CD4-positive, alpha-beta memory T cell (primary cell): Measurements from ENCODE around the gene PPFIBP2. TPM values are rescaled to one million over a fixed set of nuclear protein-coding genes. Genes with fewer than 3 reads are reported as not detected.

Source experiments
- CTCF ChIA-PET: fragments of 350-600 bp; sonication (Branson Sonifier 250); formaldehyde crosslinking; loops from one replicate; lab custom pipeline; 2021; ENCODE audit warnings: inconsistent platforms; ENCODE audit not compliant: partially characterized antibody; lab: Charles Lee
- POLR2A ChIA-PET: fragments of 350-600 bp; sonication (Branson Sonifier 250); formaldehyde crosslinking; loops from one replicate; lab custom pipeline; 2021; ENCODE audit not compliant: partially characterized antibody; lab: Charles Lee
- DNase-seq, 5 donors: peaks; one replicate each; pipeline versions ENCODE4 v3.0.0 to v3.0.0-alpha.2; 2020 to 2022; ENCODE audit warnings: mixed read lengths in 1 of 5
- H3K27ac ChIP-seq: one replicate; pipeline ENCODE4 v1.7.0; 2013; ENCODE audit warnings: low read depth, low read length
- H3K27me3 ChIP-seq: 2 replicates; pipeline ENCODE4 v1.7.0; 2013; ENCODE audit warnings: mild to moderate bottlenecking, low read length, moderate library complexity; ENCODE audit not compliant: insufficient read depth
- H3K36me3 ChIP-seq: 2 replicates; pipeline ENCODE4 v1.7.0; 2013; ENCODE audit warnings: mild to moderate bottlenecking, low read length, moderate library complexity; ENCODE audit not compliant: insufficient read depth
- H3K4me1 ChIP-seq: 2 replicates; pipeline ENCODE4 v1.7.0; 2013; ENCODE audit warnings: mild to moderate bottlenecking, low read length, moderate library complexity; ENCODE audit not compliant: insufficient read depth
- H3K4me3 ChIP-seq, 2 donors: one replicate each; pipeline ENCODE4 v1.7.0; 2013; ENCODE audit warnings: low read length in 2 of 2, mild to moderate bottlenecking in 1 of 2
- H3K9me3 ChIP-seq, 2 donors: one replicate each; pipeline ENCODE4 v1.7.0; 2013; ENCODE audit warnings: low read length in 2 of 2, control low read depth in 1 of 2; ENCODE audit not compliant: control insufficient read depth in 1 of 2
- H3K27ac Mint-ChIP-seq, 7 donors: one replicate each; pipeline ENCODE4 v1.8.0; 2020 to 2021; ENCODE audit warnings: mixed read lengths in 7 of 7, mild to moderate bottlenecking in 6 of 7, inconsistent platforms in 3 of 7, moderate library complexity in 3 of 7
- H3K27me3 Mint-ChIP-seq, 2 donors: one replicate each; pipeline ENCODE4 v1.8.0; 2020 to 2021; ENCODE audit warnings: mixed read lengths in 2 of 2
- H3K36me3 Mint-ChIP-seq, 2 donors: one replicate each; pipeline ENCODE4 v1.8.0; 2020 to 2021; ENCODE audit warnings: mixed read lengths in 2 of 2, inconsistent platforms in 1 of 2, mild to moderate bottlenecking in 1 of 2
- H3K4me1 Mint-ChIP-seq, 4 donors: one replicate each; pipeline ENCODE4 v1.8.0; 2020 to 2021; ENCODE audit warnings: mixed read lengths in 4 of 4, mild to moderate bottlenecking in 1 of 4
- H3K4me3 Mint-ChIP-seq, 8 donors: one replicate each; pipeline ENCODE4 v1.8.0; 2020 to 2021; ENCODE audit warnings: mixed read lengths in 8 of 8, mild to moderate bottlenecking in 7 of 8, moderate library complexity in 6 of 8, inconsistent platforms in 3 of 8
- H3K9me3 Mint-ChIP-seq, 8 donors: one replicate each; pipeline ENCODE4 v1.8.0; 2020 to 2021; ENCODE audit warnings: mixed read lengths in 8 of 8, mild to moderate bottlenecking in 5 of 8, inconsistent platforms in 3 of 8, moderate library complexity in 1 of 8
- intact Hi-C: fragments of 100-400 bp; cut with micrococcal nuclease; formaldehyde crosslinking; loops from one replicate; pipeline ENCODE4 v1.15.1; 2023
- polyA plus RNA-seq, 2 donors: library from polyadenylated mRNA; unstranded; fragments of 300-500 nt; fragmentation: Illumina TruSeq; gene quantifications; one replicate each; pipeline ENCODE4 v1.2.3, GENCODE V29; 2021
- total RNA-seq, 2 experiments: library from RNA; stranded (reverse); gene quantifications; one replicate each; pipeline ENCODE4 v1.2.3, GENCODE V29; 2021

The PPFIBP2 gene
- total and polyA plus RNA-seq, 4 experiments from 2014 or later, result 4.0 to 22.0 (median 19.0) TPM

- H3K4me3 ChIP-seq, result no peak overlapping the region
- ChIA-PET POLR2A (no interaction called here), CTCF (interaction anchor here (0.9 to 1.2 kb wide), 2 partner anchors 9 to 18 kb away, joined by 3 to 6 read pairs; partner anchors contain the start of gene PPFIBP2)
- no peaks in the 10 kb centered on the region for H3K36me3 ChIP-seq
- peaks cover 51% of the 10 kb centered on the region for H3K4me1 ChIP-seq
- intact Hi-C loops, result no loop called here
- no peaks in the 10 kb centered on the region for H3K27me3 ChIP-seq
- H3K36me3 Mint-ChIP-seq, result no peaks in the 10 kb centered on the region
- no peak for DNase-seq
- H3K27ac ChIP-seq, result no peak overlapping the region
- H3K27me3 Mint-ChIP-seq, result no peaks in the 10 kb centered on the region
- no peak overlapping the region for H3K4me3 Mint-ChIP-seq
- peak overlapping the region in 3 of 7 donors; percentile 10 to 78 (median 62) for H3K27ac Mint-ChIP-seq
- no peaks in the 10 kb centered on the region for H3K9me3 ChIP-seq
- peaks cover 28 to 94% (median 46%) of the 10 kb centered on the region in 4 donors for H3K4me1 Mint-ChIP-seq
- no peaks in the 10 kb centered on the region for H3K9me3 Mint-ChIP-seq
Observed at GRCh38 chr11:7531011-7531410, 17.2 kb downstream of the PPFIBP2 start.

GRCh38 chr11:7532405-7533145 lies 18.8 kb downstream of the PPFIBP2 start:
- Histone ChIP-seq H3K4me1 (peaks cover 50% of the 10 kb centered on the region), H3K27me3 (no peaks in the 10 kb centered on the region), H3K9me3 (no peaks in the 10 kb centered on the region), H3K27ac (no peak overlapping the region), H3K4me3 (no peak overlapping the region), H3K36me3 (no peaks in the 10 kb centered on the region)
- Mint-ChIP-seq H3K36me3 (no peaks in the 10 kb centered on the region), H3K4me3 (no peak overlapping the region), H3K4me1 (peaks cover 23 to 94% (median 54%) of the 10 kb centered on the region in 4 donors), H3K27me3 (peaks cover 0 to 5% of the 10 kb centered on the region in 2 donors), H3K9me3 (no peaks in the 10 kb centered on the region), H3K27ac (peak overlapping the region in 1 of 7 donors; percentile 44)
- intact Hi-C loops, result no loop called here
- DNase-seq, result no peak
- ChIA-PET CTCF (interaction anchor here (1.0 kb wide), 1 partner anchor 162 kb away, joined by 3 read pairs; no protein-coding TSS in a partner anchor), POLR2A (interaction anchor here (0.7 kb wide), 1 partner anchor 9 kb away, joined by 3 read pairs; no protein-coding TSS in a partner anchor)

- Histone ChIP-seq H3K9me3 (no peaks in the 10 kb centered on the region), H3K27me3 (no peaks in the 10 kb centered on the region), H3K27ac (no peak overlapping the region), H3K36me3 (no peaks in the 10 kb centered on the region), H3K4me3 (no peak overlapping the region), H3K4me1 (peaks cover 50% of the 10 kb centered on the region)
- Mint-ChIP-seq H3K36me3 (no peaks in the 10 kb centered on the region), H3K4me1 (peaks cover 21 to 94% (median 59%) of the 10 kb centered on the region in 4 donors), H3K27ac (peak overlapping the region in 3 of 7 donors; percentile 24 to 55 (median 39)), H3K27me3 (peaks cover 0 to 5% of the 10 kb centered on the region in 2 donors), H3K9me3 (no peaks in the 10 kb centered on the region), H3K4me3 (peak overlapping the region in 1 of 8 donors; percentile 31)
- intact Hi-C loops, result no loop called here
- ChIA-PET CTCF (interaction anchor here (1.0 to 1.4 kb wide), 3 partner anchors 10 to 161 kb away, joined by 3 read pairs; no protein-coding TSS in a partner anchor), POLR2A (interaction anchor here (1.6 kb wide), 1 partner anchor 12 kb away, joined by 6 read pairs; no protein-coding TSS in a partner anchor)
- no peak for DNase-seq
Observed at GRCh38 chr11:7533199-7534041, 19.6 kb downstream of the PPFIBP2 start.

GRCh38 chr11:7534042-7534378 lies 20.2 kb downstream of the PPFIBP2 start:
- H3K27me3 Mint-ChIP-seq, result peaks cover 0 to 5% of the 10 kb centered on the region in 2 donors
- CTCF ChIA-PET, result interaction anchor here (1.0 to 1.4 kb wide), 3 partner anchors 10 to 161 kb away, joined by 3 read pairs; no protein-coding TSS in a partner anchor
- POLR2A ChIA-PET, result interaction anchor here (1.6 kb wide), 1 partner anchor 13 kb away, joined by 6 read pairs; no protein-coding TSS in a partner anchor
- H3K4me1 ChIP-seq, result peaks cover 50% of the 10 kb centered on the region
- H3K4me3 Mint-ChIP-seq, result no peak overlapping the region
- H3K4me3 ChIP-seq, result no peak overlapping the region
- DNase-seq, result no peak
- H3K27me3 ChIP-seq, result no peaks in the 10 kb centered on the region
- no peak overlapping the region for H3K27ac ChIP-seq
- intact Hi-C loops, result no loop called here
- no peaks in the 10 kb centered on the region for H3K36me3 ChIP-seq
- H3K4me1 Mint-ChIP-seq, result peaks cover 19 to 94% (median 61%) of the 10 kb centered on the region in 4 donors
- H3K9me3 Mint-ChIP-seq, result no peaks in the 10 kb centered on the region
- no peaks in the 10 kb centered on the region for H3K9me3 ChIP-seq
- H3K36me3 Mint-ChIP-seq, result no peaks in the 10 kb centered on the region
- H3K27ac Mint-ChIP-seq, result peak overlapping the region in 2 of 7 donors; percentile 39 to 55

DNA sequence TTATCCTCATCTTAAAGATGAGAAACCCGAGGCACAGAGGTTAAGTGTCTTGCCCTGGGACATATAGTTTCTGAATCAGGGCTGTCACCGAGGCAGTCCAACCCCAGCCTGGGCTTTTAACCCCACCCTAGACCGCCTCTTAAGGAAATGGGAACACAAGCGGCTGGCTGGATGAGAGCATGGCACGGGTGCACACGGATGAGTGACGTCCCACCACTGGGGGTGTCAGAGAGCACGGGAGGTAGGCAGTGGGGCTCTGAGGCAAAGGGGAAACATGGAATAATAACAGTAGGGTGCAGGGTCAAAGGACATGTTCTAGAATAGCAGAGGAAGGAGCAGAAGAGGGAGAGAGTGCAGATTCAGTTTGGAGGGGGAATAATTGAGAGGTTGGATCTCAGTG lies 22.3 kb downstream of the PPFIBP2 start:
- CTCF ChIA-PET, result no interaction called here
- H3K27me3 Mint-ChIP-seq, result peaks cover 0 to 5% of the 10 kb centered on the region in 2 donors
- Histone ChIP-seq H3K27me3 (no peaks in the 10 kb centered on the region), H3K9me3 (no peaks in the 10 kb centered on the region), H3K27ac (no peak overlapping the region), H3K36me3 (no peaks in the 10 kb centered on the region), H3K4me1 (peaks cover 34% of the 10 kb centered on the region), H3K4me3 (no peak overlapping the region)
- peaks cover 19 to 87% (median 62%) of the 10 kb centered on the region in 4 donors for H3K4me1 Mint-ChIP-seq
- POLR2A ChIA-PET, result no interaction called here
- H3K9me3 Mint-ChIP-seq, result no peaks in the 10 kb centered on the region
- peak overlapping the region in 4 of 8 donors; percentile 2 to 34 (median 12) for H3K4me3 Mint-ChIP-seq
- H3K36me3 Mint-ChIP-seq, result no peaks in the 10 kb centered on the region
- H3K27ac Mint-ChIP-seq, result peak overlapping the region in 3 of 7 donors; percentile 0 to 8 (median 6)
- no peak for DNase-seq
- intact Hi-C loops, result no loop called here

- Histone ChIP-seq H3K27ac (no peak overlapping the region), H3K4me1 (peaks cover 30% of the 10 kb centered on the region), H3K36me3 (no peaks in the 10 kb centered on the region), H3K9me3 (no peaks in the 10 kb centered on the region), H3K27me3 (no peaks in the 10 kb centered on the region), H3K4me3 (no peak overlapping the region)
- Mint-ChIP-seq H3K27me3 (peaks cover 0 to 5% of the 10 kb centered on the region in 2 donors), H3K36me3 (peaks cover 0 to 5% of the 10 kb centered on the region in 2 donors), H3K4me3 (peak overlapping the region in 2 of 8 donors; percentile 4 to 74), H3K9me3 (no peaks in the 10 kb centered on the region), H3K4me1 (peaks cover 19 to 84% (median 57%) of the 10 kb centered on the region in 4 donors), H3K27ac (peak overlapping the region in 4 of 7 donors; percentile 25 to 70 (median 34))
- intact Hi-C loops, result no loop called here
- ChIA-PET CTCF (interaction anchor here (0.7 to 3.5 kb wide), 6 partner anchors 10 to 34 kb away, joined by 3 to 22 read pairs (median 5); partner anchors contain the start of gene PPFIBP2), POLR2A (no interaction called here)
- no peak for DNase-seq
Observed at GRCh38 chr11:7537265-7537664, 23.5 kb downstream of the PPFIBP2 start.
